22Rv1 (cell line): ENCODE measurements around the gene RGS16.

Experiments
- H3K27ac ChIP-seq: fragments of 450-650 bp; 2 replicates; pipeline ENCODE4 v1.5.1; 2017
- ZFX ChIP-seq: fragments of 450-650 bp; IDR thresholded peaks from 2 replicates; pipeline ENCODE4 v1.6.1; 2017; ENCODE audit warnings: antibody characterized with exemption, borderline replicate concordance
- TF ChIP-seq, protein P1 (sequence below): fragments of 450-650 bp; IDR thresholded peaks from 2 replicates; pipeline ENCODE4 v1.5.1; 2017; ENCODE audit warnings: mild to moderate bottlenecking

RGS16 gene

DNA sequence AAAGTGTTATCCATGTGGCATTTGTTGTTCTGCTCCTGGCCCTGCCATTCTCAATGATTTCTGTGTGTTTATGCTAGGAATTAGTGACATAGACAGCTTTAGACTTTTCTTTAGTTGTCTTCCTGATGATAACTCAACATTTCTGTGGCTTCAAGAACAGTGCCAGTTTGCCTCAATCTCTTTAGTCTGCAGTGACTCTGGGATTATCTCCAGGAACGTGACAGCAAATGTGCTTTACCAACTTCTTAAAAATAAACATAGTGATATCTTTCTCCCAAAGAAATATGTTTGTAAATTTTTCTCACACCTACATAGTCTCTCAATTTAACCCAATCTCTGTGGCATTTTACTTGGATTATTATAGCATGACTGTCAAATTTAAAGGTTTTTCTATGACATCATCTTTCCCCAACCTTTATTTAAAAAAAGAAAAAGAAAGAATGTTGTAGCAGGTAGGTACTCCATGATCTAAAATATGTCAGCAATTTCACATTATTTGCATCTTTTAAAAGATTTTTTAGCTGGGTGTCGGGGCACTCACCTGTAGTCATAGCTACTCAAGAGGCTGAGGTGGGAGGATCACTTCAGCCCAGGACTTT is 39.7 kb downstream of the RGS16 start:
- H3K27ac ChIP-seq = no peak overlapping the region
- TF ChIP-seq ZFX = no peak
- TF ChIP-seq, protein P1, sequence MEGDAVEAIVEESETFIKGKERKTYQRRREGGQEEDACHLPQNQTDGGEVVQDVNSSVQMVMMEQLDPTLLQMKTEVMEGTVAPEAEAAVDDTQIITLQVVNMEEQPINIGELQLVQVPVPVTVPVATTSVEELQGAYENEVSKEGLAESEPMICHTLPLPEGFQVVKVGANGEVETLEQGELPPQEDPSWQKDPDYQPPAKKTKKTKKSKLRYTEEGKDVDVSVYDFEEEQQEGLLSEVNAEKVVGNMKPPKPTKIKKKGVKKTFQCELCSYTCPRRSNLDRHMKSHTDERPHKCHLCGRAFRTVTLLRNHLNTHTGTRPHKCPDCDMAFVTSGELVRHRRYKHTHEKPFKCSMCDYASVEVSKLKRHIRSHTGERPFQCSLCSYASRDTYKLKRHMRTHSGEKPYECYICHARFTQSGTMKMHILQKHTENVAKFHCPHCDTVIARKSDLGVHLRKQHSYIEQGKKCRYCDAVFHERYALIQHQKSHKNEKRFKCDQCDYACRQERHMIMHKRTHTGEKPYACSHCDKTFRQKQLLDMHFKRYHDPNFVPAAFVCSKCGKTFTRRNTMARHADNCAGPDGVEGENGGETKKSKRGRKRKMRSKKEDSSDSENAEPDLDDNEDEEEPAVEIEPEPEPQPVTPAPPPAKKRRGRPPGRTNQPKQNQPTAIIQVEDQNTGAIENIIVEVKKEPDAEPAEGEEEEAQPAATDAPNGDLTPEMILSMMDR = no peak

DNA sequence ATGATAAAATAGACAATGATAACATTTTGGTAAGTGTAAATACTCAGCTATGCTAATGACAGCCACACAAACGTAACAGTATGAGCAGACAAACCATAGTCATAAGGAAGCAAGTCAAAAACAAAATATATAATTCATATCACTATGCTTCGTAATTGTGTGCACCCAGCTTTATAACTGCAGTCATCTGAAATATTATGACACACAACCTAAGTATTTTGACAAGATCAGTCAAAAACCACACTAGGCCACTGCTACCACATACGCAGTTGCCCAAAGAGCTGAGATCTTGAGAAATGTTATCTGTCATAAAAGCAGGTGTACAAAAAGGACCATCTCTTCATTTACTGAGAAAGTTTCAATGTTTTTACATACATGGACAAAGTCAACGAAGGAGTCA is 41.1 kb downstream of the RGS16 start:
- H3K27ac ChIP-seq = no peak overlapping the region

DNA sequence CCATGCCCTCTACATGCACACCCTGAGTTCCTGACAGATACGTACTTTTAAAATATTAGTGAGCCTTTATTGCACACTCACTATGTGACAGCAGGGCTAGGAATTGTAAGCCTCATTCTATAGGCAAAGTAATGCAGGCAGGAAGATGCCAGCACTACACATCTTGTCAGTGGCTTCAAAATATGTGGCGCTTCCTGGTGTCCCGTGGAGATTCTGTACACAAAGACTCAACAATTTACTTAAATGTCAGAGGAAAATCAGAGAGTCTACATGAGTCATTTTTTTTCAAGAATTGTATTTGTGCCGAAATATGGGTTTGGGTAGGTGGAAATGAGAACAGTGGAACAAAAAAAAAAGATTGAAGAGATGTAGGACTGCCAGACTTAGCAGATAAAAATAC is 42.7 kb downstream of the RGS16 start:
- TF ChIP-seq, protein P1 = no peak
- TF ChIP-seq ZFX = no peak

More for the DNA sequence above, 41.1 kb downstream of the RGS16 start:
- no peak for TF ChIP-seq ZFX
- TF ChIP-seq, protein P1 = no peak

DNA sequence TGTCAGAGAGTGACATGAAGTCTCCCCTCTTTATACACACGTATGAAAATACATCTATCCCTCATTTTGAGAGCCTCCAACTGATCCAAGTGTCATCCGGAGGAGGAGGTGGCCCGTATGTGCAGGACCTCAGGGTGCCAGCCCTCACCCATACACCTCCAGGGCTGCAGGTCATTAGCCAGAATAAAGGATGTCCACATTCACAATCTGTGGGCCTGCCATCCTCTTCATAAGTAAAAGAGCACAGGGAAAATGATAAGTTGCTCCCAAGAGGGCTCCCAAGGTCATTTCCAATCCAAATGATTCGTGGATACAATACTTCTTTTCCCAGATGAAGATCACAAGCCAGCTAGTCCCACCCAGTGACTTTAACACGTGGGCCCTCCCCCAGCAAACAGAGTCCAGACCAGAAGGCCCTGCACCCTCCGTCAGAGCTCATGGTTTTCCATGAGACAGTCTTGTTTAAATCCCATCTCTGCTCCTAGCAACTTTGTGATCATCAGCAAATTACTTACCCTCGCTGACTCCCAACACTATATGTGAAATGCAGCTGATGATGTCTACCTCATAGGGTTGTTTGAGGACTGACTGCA is 43.7 kb downstream of the RGS16 start:
- H3K27ac ChIP-seq = no peak overlapping the region
- TF ChIP-seq, protein P1 = no peak
- no peak for TF ChIP-seq ZFX

More for the DNA sequence above, 42.7 kb downstream of the RGS16 start:
- no peak overlapping the region for H3K27ac ChIP-seq

DNA sequence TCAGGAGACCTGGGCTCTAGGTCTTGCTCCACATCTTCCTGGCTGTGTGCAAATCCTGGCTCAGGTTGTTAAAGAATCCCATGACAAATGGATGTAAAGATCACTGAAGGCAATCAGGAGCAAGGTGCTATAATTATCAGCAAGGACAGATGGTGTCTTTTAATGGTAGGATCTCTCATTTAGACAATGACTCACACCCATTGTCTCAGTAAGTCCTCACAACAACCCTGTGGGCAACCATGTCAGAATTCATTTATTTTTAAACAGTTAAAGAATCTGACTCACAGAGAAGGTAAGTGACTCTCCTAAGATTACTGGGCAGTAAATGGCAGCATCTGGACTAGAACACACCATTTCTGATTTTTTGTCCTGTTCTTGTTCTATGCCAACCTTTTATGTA is 47.9 kb downstream of the RGS16 start:
- no peak overlapping the region for H3K27ac ChIP-seq
- TF ChIP-seq, protein P1 = no peak
- no peak for TF ChIP-seq ZFX

DNA sequence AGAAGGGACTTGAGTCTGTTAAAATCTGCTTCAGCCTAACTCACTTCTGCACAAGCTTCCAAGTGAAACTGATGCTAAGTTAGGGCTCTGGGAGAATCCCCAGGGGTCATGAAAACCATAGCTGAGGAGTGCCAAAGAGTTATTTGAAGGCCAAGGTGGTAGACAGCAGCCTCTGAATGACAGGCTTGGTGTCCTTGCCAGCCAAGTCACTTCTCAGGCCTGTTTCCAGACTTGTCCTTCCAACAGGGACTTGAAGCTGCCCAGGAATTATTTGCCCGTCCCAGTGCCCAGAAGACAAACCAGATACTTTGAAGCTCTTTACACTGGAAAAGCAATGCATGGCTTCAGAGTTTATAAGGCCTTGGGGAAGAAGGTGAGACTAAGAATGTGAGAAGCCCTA is 48.7 kb downstream of the RGS16 start:
- H3K27ac ChIP-seq = no peak overlapping the region
- no peak for TF ChIP-seq ZFX
- TF ChIP-seq, protein P1 = no peak

DNA sequence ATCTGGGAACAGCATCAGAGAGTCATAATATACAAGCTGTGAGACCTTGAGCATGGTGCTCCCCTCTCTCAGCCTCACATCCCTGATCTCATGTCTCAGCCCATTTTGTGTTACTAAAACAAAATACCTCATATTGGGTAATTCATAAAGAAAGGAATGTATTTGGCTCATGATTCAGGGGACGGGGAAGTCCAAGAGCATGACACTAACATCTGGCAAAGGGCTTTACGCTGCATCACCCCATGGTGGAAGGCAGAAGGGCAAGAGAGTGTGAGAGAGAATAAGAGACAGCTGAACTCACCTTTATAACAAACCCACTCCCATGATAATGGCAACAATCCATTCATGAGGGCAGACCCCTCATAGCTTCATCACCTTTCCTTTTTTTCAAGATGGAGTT is 51.7 kb downstream of the RGS16 start:
- no peak overlapping the region for H3K27ac ChIP-seq

More for the DNA sequence above, 51.7 kb downstream of the RGS16 start:
- TF ChIP-seq, protein P1 = no peak
- no peak for TF ChIP-seq ZFX
